Measurements from ENCODE around the gene CD58.
A peak's percentile ranks its signal among the peaks of the same experiment; 100 is the strongest.

The CD58 gene

GRCh38 chr1:116511459-116512019, 59.3 kb downstream of the CD58 start:
- no peak for DNase-seq (ENCODE audit: low read depth in 2 of 3, low spot score in 1 of 3)

- no peak for DNase-seq (ENCODE audit: low read depth in 2 of 3, low spot score in 1 of 3)
Measured at GRCh38 chr1:116510361-116510760, 60.5 kb downstream of the CD58 start.

DNA sequence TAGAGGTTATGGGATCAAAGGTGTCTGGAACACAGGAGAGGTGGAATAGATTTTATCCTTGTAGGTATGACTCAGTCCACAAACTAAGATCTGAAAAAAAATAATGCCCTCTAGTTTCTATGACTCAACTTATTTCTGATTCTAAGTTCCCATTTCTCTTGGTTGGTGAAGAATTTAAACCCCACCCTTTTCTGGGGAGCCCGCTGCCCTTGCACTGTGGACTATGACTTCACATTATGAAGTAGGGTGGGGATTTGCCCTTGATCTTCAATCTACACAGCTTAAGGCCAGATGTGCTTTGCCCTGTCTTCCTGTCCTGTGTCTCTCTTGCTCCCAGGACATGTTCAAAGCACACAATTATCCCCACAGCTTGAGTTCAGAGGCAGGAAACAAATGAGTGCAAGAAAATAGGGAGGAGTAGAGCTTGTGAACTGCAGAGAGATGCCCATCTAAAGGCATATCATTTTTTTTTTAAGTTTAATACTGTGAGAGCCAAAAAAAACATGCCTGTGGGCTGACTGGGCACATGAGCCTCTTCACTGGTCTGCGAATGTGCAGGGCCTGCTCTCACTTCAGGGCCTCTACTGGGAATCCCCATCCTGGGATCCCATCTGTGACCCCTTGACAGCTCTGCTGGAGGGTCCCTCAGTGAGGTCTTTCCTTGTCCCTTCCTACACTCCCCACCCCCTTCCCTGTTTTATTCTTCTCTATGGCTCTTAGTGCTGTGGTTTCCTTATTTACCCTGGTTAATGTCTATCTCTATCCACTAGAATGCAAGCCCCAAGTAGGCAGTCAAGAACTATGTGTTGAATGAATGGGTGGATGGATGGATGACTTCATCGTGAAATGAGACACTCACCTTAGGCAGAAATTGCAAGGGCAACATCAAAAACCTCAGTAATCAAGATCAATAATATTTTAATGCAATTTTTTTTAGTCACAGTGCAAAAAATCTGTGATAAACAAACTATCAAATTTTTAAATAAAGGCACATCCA, 61.5 kb downstream of the CD58 start:
- DNase-seq (ENCODE audit: low read depth in 2 of 3, low spot score in 1 of 3), result peak in 1 of 3 donors; percentile 41

DNA sequence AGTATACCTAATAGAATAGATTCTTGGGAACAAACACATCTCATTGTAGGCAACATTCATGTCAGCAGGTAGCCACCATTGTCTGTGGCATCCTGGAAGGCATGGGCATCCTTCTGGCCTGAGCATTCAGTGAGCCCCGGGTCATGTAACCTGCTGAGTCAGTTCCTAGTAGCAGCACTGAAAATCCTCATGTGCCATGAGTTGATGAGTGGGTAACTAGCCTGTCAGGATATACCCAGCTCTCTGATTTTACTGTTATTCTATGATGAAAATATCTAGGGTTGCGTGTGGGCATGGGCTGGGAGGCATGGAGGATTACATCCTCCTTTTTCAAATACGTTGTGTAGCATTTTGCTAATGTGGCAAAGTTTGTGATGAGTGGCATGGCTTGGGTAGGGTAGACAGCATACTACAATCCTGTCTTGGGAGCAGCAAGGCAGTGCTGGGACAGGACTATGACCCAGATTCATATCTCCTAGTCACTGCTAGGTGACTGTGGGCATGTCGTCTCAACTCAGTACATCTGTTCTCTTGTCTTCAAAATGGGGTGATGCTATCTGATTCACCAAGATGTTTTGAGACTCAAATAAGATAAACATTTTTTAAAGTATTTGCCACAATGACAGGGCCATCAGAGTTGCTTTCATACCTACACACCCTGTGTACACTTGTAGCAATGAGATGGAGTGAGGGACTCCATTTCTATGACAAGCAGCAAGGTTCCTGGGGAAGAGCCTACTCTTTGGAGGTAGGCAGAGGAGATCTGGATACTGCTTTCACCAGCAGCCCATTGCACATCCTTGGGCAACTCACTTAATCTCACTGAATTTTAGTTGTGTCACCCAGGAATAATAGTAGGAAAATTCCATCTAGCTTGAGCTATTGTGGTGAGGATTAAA, 62.5 kb downstream of the CD58 start:
- no peak for DNase-seq (ENCODE audit: low read depth in 2 of 3, low spot score in 1 of 3)

DNA sequence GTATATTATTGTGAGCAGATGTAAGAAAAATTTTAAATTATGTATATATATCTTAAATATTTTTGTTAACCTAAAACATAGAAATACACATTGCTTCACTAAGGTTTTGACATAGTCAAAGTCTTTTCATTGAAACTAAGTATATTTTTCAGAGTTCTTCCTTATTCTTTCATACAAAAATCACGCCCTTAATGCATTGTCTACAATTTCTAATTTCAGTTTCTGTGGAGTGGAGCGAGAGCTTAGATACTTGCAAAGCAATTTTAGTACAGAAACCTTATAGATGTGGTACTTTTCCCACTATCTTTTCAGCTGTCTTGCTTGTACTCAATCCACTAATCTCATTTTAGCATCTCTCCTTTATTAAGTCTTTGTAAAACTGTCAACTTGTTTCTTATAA, 63.2 kb downstream of the CD58 start:
- DNase-seq (ENCODE audit: low read depth in 2 of 3, low spot score in 1 of 3), result no peak

GRCh38 chr1:116506132-116507004, 64.5 kb downstream of the CD58 start:
- no peak for DNase-seq (ENCODE audit: low read depth in 2 of 3, low spot score in 1 of 3)

GRCh38 chr1:116504308-116505156, 66.3 kb downstream of the CD58 start:
- DNase-seq (ENCODE audit: low read depth in 2 of 3, low spot score in 1 of 3), result peak; percentile 60 to 67 (median 67)

DNA sequence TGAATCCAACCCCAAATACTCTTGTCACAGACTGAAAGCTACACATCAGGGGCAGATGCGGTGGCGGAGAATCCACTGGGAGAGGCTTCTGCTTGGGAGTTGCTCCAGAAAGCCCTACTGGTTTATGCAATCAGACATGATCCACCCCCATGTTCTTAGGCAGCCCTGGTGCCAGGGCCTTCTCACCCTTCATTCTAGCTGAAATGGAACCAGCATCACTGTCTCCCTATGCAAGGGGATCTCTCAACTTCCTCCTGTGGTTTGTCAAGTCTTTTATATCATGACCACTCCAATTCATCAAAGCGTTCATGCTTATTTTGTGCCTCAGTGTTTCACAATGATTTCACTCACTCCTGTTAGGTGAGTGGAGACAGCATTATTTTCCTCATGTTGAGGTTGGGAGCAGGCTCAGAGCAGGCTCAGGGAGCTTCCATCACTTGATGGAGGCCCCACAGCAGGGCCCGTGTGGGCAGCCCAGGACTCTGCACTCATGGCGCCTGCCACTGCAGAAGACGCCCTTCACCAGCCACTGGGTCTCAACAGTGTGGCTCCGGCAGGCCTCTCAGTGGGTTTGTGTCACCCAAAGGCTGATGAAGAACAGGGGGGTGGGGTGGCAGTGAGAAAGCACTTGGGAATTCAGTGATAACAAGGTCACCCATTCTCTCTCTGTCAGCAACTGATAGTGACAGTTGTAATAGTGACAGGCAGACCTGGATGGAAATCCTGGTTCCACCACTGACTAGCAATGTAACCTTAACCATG, 67.1 kb downstream of the CD58 start:
- no peak for DNase-seq (ENCODE audit: low read depth in 2 of 3, low spot score in 1 of 3)

DNA sequence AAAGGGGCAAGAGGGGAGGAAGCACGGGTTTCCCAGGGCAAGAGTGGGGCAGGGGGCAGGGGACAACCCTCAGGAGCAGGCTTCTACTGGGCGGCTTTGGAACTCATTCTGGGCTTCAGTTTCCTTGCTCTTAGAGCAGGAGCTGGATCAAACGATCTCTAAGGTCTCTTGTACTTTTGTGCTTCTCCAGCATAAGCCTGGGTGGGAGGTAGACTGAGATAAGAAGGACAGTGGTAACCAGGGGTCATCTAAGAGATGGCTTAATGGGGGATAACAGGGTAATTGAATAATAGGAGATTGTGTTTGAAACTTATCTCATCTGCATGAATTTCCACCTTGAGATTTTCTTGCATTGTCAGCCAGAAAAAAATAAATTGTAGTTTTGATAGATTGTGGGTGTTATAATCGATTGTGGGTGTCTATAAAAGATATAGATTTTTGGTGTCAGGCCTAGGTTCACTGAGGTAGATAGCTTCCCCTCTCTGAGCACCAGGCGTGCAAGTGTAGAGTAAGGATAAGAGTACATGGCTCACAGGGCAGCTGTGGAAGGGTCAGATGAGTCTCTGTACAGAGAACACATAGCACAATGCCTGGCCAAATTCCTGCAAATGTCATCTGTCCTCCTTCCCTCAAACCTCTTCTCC, 68.0 kb downstream of the CD58 start:
- no peak for DNase-seq (ENCODE audit: low read depth in 2 of 3, low spot score in 1 of 3)

- DNase-seq (ENCODE audit: low read depth in 2 of 3, low spot score in 1 of 3), result no peak
Measured at GRCh38 chr1:116501870-116502244, 69.0 kb downstream of the CD58 start.

DNA sequence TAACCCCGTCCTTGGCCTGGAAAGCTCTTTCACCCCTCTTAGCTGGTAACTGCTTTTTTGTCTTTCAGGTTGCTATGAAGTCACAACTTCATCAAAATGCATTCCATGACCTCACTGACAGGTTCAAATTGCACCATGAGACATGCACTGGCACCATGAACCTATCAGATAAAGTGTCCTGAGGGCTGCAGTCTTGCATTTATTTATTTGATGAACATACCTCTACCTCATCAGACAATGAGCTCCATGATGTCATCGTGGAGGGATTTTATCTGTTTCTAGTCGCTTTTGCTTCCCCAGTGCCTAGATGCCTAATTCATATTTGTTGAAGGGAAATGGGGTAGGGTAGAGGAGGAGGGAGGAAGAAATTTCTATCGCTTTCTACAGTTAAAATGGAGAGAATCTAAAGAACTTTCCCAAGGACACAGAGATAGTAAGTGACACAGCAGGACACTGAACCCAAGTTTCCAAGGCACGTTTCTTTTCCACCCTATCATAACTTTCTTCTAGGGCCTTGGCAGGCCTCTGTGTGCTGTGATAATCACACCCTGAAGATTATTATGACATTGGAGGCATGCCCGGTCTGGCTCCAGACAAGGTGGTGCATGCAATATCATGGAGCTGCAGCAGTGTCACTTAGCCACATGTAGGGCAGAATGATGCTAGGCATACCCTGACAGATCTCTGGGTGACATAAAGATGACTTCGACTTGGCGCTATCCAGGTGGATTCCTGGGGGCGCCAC, 69.5 kb downstream of the CD58 start:
- DNase-seq (ENCODE audit: low read depth in 2 of 3, low spot score in 1 of 3), result no peak

DNA sequence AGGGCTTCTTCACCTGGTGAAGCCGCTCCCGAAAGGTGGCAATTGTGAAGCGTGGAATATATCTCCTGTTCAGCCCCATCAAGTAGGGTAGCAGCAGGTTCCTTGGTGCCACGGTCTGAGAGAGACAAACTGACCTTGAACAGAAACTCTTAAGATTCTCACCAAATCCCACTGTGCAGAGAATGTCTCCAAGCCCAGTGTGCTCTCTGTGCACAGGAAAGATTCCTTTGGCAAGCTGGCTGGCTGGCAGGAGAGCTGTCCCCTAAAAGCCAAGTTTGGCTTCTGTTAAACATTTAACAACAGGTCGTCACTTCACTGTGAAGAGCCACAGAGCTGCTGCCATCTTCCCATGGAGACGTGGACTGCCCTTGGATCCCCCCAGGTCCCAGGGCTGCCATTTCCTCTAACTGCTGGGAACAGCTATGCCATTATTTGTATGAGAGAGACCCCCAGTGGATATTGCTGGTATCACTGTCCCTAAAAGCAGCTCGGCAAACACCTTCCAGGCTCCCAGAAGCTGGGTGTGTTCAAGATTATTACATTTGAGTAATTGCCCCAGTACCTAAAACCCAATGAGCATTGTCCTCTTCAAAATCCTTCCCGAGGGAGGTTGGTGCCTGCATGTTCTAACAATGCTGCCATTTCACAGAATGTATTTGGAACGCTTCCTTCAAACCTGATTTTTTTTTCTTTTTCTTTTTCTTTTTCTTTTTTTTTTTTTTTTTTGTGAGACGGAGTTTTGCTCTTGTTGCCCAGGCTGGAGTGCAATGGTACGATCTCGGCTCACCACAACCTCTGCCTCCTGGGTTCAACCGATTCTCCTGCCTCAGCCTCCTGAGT, 71.8 kb downstream of the CD58 start:
- peak in 2 of 3 donors; percentile 27 to 66 for DNase-seq (ENCODE audit: low read depth in 2 of 3, low spot score in 1 of 3)

GRCh38 chr1:116497656-116498055, 73.2 kb downstream of the CD58 start:
- no peak for DNase-seq (ENCODE audit: low read depth in 2 of 3, low spot score in 1 of 3)

DNA sequence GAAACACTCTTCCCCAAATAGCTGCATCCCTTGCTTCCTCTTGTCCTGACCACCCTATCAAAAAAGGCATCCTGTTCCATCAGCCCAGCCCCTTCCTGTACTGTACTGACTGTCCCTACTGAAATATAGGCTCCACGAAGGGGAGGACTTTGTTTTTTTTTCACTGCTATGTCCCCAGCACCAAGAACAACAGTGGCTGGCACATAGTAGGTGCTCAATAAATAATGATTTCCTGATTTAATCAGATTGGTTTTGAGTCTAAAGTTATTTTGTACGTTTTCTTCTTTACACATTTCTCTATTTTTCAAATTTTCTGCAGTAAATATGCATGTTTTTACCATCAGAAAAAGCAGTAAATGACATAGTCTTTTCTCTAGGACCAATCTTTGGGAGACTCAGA, 73.9 kb downstream of the CD58 start:
- no peak for DNase-seq (ENCODE audit: low read depth in 2 of 3, low spot score in 1 of 3)

GRCh38 chr1:116496380-116496779, 74.4 kb downstream of the CD58 start:
- DNase-seq (ENCODE audit: low read depth in 2 of 3, low spot score in 1 of 3), result no peak

DNA sequence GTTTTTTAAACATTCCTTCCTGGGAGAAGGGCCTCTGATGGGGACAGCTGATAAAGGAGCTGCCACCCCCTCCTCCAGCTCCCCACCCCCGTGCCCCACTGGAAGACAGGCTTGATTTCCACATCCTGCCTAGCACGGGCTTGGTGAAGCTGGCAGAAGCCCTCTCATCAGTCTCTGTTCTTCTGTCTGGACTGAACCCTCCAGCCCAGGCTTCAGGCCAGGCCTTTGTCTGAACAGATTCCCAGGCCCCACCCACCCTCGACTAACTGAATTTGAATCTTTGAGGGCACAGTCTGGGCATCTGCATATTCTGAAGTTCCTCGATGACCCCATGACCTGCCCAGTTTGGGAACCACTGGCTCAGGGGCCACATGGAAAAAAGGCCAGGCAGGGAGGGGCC, 75.3 kb downstream of the CD58 start:
- DNase-seq (ENCODE audit: low read depth in 2 of 3, low spot score in 1 of 3), result no peak

DNA sequence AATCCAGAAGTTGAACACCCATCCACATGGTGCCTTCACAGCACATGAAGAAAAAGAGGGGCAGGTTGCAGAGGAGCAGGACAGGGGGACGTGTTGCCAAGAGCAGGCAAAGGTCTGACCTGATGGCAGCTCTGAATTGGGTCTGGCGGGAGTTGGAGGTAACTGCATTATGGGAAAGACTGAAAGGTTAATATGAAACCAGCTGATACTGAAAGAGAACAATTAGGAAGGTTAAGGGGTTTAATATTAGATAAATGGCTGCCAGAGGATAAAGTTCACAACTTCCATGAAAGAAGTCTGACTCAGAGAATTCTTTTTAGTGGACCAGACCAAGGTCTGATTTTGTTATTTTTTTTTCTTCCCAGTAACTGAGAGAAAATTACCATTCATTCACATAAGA, 76.1 kb downstream of the CD58 start:
- no peak for DNase-seq (ENCODE audit: low read depth in 2 of 3, low spot score in 1 of 3)

All from stimulated activated CD4-positive, alpha-beta T cell treated with anti-CD3 and anti-CD28 coated beads, Interleukin-12 subunit alpha, Interleukin-12 subunit beta, amount 100 ng/mL, for 48 hours (primary cell).